GM18526 (cell line): ENCODE measurements around the gene STX4.

ENCODE experiments used
- POLR2A ChIP-seq: IDR thresholded peaks from 3 replicates; pipeline ENCODE4 v1.6.1; 2011; ENCODE audit not compliant: insufficient read length; ENCODE audit errors: extremely low read depth

The STX4 gene, protein sequence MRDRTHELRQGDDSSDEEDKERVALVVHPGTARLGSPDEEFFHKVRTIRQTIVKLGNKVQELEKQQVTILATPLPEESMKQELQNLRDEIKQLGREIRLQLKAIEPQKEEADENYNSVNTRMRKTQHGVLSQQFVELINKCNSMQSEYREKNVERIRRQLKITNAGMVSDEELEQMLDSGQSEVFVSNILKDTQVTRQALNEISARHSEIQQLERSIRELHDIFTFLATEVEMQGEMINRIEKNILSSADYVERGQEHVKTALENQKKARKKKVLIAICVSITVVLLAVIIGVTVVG

DNA sequence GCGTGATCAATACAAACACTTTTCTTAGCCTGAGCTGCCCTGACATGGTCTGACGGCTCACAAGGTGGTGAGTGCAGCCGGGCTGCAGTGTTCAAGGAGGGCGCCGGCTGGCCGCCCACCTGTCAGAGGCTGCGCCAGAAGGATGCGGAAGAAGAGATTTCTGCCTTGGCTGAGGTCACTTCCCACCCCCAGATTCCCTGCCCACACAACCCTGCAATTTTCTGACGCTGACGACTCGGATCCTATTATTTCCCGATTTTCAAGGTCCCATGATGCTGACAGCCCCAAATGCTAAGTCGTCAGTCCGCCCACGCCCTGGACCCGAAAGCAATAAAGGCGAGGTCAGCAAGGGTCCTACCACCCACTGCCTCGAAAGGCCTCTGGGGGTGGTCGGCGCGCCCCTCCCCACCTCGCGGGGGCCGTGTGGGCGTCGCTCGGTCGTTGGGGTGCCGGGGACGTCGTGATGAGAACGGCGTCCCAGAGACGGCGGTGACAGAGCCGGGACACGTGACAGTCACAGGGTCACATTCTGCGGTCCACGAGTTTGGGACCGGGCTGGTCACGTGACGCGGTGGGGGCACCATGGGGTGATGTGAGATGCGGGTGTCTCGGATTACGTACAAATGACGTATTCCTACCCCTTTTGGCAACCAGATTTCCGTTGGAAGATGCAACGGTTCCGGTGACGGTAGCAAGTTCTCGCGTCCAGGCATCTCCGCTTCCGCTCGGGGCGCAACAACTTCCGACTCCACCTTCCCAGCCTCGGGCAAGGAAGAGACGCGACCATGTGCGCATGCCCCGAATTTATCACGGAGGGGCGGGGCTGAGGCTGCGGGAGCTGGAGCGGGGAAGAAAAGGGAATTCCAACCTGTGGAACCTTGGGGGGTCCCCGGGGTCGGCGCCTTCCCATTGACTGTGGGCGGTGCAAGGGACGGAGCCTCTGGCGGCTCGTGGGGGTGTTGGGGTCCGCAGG is at the start of gene STX4:
STX4 (plus strand) TSS at position 823 of the 973 bp plus-strand sequence. CDS start 248 bp downstream, outside the sequence.
- TF ChIP-seq POLR2A: peak; percentile 41

DNA sequence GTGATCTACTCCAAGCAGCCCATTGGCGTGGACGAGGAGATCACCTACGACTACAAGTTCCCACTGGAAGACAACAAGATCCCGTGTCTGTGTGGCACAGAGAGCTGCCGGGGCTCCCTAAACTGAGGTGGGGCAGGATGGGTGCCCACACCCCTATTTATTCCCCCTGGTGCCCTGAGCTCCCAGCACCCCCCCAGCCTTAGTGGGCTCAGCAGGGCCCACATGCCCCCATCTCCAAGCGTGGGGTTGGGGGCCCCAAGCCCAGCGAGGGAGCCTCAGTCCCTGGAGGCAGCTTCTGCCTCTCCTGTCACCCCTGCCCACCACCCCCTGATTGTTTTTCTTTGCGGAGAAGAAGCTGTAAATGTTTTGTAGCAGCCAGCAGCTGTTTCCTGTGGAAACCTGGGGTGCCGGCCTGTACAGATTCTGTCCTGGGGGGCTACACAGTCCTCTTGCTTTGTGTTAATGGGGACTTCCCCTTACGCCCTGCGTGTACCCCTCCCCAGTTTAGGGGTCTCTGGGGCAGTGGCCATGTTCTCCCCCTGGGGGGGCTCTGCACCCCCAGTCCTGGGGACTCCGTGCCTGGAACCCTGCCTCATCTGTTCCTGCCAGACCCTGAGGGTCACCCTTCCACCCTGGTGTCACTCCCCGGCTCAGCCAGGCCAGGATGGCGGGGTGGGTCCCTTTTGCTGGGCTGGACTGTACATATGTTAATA is 49.3 kb upstream of the STX4 start:
- TF ChIP-seq POLR2A: no peak

DNA sequence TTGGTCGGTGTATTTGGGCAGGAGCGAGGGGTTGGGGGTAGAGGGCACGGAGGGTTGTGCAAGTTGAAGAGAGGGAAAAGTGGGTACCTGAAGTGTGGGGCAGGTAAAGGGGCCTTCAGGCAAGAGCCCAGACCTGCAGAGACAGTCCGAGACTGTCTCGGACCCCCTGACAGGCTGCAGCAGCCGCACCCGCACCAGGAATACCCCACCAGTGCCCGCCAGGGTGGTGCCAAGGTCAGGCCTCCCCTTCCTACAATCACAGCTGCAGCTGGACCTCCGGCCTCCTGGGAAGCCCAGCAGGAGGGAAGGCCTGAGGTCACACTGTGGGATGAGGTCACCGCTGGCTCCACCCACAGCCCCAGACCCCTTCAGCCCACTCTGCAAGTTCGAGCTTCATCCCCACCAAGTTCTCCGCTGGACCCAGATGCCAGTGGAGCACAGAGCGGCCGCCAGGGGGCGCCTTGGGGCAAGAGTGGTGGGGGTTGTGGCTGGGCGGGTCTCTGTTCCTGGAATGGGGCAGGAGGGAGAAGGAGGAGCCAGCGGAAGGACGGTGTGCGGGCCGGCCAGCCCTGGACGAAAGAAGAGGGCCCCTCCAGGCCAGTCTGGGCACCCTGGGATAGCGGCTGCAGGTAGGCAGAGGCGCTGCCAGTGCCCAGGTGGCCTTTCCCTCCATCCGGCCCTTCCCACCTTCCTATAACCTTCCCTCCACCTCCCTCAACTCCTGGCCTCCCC is 48.5 kb upstream of the STX4 start, which contains the start of gene HSD3B7:
HSD3B7 (plus strand) TSS at position 539 of the 732 bp plus-strand sequence. CDS start 452 bp downstream, outside the sequence.
- no peak for TF ChIP-seq POLR2A

DNA sequence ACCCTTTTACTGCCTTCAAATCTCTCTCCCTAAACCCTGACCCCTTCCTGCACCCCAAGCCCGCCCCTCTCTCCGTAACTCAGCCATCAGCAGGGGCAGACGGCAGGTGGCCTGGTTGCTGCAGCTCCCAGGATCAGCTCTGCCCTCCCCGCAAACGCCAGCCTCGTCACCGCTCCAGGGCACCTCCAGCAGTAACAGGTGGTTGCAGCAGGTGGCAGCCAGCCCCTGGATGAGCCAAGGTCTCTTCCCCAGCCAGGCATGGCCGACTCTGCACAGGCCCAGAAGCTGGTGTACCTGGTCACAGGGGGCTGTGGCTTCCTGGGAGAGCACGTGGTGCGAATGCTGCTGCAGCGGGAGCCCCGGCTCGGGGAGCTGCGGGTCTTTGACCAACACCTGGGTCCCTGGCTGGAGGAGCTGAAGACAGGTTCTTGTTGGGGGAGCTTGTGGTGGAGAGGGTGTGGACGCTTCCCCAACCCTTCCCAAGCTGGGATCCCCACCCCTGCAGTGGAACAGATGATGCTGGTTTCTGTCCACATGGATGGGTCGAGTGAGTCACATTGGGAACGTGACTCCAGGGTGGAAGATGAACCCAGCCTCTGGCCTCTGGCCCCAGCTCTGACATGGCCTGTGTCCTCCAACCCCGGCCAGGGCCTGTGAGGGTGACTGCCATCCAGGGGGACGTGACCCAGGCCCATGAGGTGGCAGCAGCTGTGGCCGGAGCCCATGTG is 47.8 kb upstream of the STX4 start:
- no peak for TF ChIP-seq POLR2A

DNA sequence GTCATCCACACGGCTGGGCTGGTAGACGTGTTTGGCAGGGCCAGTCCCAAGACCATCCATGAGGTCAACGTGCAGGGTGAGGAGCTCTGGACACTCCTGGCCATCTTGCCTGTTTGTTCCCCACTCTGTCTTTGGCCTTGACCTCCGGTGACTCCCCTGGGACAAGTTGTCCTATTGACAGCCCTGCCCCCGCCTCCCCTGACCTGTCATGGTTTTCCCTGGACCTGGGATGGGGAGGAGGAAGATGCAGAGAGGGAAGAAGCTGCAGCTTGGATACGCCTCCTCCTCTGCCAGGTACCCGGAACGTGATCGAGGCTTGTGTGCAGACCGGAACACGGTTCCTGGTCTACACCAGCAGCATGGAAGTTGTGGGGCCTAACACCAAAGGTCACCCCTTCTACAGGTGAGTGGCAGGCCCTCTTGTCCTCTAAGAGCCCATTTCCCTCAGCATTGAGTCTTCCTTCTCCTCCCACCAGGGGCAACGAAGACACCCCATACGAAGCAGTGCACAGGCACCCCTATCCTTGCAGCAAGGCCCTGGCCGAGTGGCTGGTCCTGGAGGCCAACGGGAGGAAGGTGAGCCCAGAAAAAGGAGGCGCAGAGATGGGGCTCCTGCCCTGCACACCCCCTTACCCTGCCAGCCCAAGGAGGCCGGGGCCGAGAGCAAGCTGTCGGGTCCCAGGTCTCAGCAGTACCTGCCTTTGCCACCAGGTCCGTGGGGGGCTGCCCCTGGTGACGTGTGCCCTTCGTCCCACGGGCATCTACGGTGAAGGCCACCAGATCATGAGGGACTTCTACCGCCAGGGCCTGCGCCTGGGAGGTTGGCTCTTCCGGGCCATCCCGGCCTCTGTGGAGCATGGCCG is 47.0 kb upstream of the STX4 start:
- no peak for TF ChIP-seq POLR2A

DNA sequence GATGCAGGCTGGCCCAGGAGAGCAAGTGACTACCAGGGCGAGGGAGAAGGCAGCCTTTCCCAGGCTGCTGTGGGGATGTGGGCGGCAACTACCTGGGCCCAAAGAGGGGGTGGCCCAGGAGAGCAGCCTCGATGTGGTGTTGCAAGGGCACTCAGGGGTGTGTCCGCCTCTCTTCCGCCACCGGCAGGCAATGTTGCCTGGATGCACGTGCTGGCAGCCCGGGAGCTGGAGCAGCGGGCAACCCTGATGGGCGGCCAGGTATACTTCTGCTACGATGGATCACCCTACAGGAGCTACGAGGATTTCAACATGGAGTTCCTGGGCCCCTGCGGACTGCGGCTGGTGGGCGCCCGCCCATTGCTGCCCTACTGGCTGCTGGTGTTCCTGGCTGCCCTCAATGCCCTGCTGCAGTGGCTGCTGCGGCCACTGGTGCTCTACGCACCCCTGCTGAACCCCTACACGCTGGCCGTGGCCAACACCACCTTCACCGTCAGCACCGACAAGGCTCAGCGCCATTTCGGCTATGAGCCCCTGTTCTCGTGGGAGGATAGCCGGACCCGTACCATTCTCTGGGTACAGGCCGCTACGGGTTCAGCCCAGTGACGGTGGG is 45.7 kb upstream of the STX4 start:
- TF ChIP-seq POLR2A: no peak

DNA sequence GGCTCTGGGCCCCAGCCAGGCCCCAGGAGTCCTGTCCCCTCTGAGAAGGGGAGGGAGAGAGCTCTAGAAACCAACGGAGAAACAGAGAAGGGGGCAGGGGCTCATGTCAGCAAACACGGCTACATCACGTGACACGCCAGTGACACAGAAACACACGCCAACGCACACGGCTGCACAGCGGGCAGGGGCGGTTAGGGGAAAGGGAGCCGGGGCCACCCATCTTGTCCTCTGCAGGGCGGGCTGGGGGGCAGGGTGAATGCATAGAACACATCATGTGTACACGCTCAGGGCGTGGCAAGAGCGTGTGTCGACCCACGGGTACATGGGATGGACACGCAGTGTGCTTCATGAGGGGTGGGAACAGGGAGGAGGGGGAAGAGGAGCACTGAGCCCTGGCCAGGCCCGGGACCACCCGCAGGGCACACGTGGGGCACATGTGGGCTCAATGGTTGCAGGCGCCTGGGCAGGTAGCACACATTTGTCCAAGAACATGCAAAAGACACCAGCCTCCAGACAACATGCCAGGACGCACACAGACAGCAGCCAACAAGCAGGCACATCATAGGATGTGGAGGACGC is 43.8 kb upstream of the STX4 start:
- TF ChIP-seq POLR2A: no peak

DNA sequence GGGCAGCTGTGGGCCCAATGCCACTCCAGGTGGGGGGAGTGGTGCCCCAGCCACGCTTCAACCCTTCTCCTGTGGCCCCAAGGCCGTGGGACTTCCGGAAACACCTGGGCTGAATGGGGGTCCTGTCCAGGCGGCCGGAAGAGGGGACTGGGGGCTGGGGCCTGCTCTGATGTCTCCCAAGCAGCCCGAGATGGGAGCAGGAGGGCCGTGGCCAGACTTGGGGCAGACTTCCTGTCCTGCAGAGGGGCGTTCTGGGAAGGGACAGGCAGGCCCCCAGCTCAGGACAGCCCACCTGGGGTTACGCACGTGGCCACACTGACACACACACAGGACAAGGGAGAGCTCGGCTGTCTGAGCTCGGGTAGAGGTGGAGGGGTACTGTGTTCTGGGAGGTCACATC is 43.3 kb upstream of the STX4 start:
- no peak for TF ChIP-seq POLR2A

DNA sequence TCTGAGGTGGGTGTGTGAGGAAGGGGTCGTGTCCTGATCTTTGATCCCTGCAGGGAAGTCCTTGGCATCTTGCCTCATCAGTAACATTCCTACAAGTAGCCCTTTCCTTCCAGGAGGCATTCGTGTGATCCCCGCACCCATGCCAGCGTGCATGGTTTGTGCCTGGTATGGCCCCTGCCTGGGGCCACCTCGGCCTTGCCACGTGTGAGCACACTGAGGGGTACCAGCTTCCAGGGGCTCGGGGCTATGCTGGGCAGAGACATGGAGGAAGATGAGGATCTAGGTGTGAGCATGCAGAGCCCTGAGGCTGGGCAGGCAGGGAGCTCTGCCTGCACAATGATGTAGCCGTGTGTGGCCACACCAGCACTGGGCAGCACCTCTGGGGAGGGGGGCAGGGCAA is 42.3 kb upstream of the STX4 start:
- TF ChIP-seq POLR2A: no peak

DNA sequence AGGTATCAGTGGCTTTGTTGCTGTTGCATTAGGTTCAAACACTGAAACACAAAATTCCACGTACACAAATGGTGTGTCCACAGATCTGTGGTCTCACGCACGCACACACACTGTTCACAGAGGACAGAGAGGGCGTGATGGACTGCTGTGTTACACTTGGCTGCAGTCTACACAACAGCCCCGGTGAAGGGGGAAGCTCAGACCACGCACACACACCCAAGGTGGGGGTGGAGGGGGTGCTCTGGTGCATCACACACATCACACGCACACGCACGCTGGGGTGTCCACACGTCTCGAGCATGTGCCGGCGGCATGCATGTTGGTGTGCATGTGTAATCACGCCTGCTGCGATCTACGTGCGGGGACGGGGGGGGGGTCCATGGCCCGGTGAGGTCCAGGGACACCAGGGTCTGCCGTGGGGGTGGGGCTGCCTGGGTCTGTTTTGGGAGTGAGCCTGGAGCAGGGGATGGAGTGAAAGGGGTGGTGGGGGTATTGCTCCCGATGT is 41.0 kb upstream of the STX4 start:
- TF ChIP-seq POLR2A: no peak

DNA sequence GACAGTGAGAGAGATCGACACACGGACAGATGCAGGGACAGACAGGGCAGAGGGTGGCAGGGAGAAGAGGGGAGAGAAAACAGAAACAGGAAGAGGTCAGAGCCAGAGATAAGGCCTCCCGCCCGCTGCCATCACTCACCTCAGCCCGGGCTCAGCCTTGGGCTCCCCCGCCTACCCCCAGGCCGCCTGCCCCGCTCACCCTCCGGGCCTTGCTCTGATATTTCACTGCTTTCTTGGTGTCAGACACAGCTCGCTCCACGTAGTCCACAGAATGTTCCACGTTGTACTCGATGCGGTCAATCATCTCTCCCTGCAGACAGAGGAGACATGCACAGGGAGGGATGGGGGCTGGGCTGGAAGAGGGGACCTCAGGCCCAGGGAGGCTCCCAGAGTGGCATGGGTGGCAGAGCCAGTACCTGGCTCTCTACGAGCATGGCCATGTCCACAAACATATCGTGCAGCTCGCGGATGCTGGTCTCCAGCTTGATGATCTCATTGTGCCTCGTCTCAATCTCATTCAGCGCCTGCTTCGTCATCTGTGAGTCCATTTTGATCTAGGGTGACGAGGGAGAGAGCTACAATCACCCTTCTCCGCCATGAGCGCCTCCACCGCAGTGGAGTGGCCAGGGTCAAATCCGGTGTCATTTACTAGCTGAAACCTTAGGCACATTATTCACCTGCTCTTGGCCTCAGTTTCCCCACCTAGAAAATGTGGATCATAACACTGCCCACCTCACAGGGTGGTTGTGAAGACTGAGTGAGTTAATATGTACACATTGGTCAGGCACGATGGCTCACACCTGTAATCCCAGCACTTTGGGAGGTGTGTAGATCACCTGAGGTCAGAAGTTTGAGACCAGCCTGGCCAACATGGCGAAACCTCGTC is 40.2 kb upstream of the STX4 start:
- TF ChIP-seq POLR2A: no peak

DNA sequence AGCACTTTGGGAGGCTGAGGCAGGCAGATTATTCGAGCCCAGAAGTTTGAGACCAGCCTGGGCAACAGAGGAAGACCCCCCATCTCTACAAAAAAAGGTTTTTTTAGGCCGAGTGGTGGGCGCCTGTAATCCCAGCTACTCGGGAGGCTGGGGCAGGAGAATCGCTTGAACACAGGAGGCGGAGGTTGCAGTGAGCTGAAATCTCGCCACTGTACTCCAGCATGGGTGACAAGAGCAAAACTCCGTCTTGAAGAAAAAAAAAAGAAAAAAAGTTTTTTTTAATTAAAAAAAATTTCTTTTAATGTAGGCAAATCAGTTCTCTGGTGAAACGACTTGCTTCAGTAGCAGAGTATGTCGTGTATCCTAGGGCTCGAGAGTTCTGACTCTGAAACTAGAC is 37.4 kb upstream of the STX4 start:
- no peak for TF ChIP-seq POLR2A
